ENCODE results near the gene LTF.
"Not testable (repeated sequence)": the region's sequence is repeated elsewhere in the genome, so short reads cannot be mapped to it uniquely, and the experiment has no call there.

The LTF gene

DNA sequence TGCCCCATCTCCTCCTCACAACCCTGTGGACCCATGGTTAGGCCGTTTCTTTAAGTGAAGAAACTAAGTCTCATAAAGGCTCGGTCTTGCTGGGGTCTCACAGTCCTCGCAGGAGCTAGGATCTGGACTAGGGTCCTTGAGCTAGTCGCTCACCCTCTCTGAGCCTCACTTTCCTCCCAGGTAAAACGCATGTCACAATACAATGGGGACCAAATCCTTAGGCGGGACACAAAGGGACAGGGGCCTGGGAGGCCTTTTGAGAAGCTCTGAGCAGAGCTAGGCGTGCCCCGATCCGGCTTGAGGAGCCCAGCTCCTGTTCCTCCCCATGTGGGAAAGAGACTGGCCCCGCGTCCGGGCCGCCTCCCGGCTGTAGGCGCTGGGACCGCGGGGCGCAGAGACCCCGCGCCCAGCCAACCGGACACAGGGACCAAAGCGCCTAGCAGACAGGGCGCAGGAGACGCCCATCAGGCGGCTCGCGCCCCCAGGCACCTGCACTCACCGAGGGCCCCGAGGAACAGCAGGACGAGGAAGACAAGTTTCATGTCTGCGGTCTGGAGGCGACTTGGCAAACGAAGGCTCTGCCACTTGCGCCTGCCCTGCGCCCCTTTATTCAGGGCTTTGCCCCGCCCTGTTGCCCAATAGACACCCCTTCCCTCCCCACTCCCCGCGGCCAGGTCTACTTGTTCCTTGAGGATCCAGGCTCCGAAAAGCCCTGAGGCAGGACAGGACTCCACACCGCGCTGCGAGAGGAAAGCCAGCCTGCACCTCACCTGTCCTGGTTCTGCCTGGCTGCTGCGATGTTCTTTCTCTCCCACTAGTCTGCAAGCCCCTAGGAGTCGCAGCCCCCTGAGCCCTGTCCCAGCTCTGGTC, at the start of gene LTF:
TSS of gene LTF (minus strand) at position 580 of the 870 bp plus-strand sequence. CDS start at position 542, 38 bp downstream.
- DNase-seq = no peak

DNA sequence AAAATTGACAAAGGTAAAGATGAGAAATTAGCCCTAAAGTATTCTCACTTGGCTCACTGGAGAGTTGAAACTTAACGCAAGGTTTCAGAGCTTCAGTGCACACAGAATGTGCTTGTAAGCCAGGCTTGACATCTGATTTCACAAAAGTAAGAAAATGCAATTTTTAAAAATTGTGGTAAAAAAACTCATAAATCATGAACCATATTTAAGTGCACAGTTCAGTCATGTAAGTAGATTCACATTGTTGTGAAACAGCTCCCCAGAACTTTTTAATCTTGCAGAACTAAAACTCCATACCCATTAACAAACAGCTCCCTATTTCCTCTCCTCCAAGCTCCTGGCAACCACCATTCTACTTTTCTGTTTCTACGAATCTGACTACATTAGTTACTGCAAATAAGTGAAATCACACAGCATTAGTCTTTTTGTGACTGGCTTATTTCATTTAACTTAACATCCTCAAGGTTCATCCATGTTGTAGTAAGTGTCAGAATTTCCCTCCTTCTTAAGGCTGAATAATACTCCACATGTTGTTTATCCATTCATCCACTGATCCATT, 47.6 kb upstream of the LTF start:
- no peak for DNase-seq

DNA sequence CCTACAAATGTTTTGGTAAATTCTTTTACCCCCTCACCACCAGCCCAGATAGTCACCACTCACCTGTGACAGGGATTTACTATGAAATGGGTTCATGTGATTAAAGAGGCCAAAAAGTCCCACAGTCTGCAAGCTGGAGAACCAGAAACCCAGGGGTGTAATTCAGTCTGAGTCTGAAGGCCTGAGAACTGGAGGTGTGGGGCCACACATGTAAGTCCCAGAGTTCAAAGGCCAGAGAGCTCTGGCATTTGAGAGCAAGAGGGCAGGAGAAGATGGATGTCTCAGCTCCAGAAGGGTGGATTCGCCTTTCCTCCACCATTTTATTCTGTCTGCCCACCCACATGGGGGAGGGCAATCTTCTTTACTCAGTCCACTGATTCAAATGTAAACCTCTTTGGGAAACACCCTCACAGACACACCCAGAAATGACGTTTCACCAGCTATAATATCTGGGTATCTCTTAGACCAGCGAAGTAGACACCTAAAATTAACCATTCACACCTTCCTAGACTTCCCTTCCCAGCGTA, 45.0 kb upstream of the LTF start:
- DNase-seq = no peak

DNA sequence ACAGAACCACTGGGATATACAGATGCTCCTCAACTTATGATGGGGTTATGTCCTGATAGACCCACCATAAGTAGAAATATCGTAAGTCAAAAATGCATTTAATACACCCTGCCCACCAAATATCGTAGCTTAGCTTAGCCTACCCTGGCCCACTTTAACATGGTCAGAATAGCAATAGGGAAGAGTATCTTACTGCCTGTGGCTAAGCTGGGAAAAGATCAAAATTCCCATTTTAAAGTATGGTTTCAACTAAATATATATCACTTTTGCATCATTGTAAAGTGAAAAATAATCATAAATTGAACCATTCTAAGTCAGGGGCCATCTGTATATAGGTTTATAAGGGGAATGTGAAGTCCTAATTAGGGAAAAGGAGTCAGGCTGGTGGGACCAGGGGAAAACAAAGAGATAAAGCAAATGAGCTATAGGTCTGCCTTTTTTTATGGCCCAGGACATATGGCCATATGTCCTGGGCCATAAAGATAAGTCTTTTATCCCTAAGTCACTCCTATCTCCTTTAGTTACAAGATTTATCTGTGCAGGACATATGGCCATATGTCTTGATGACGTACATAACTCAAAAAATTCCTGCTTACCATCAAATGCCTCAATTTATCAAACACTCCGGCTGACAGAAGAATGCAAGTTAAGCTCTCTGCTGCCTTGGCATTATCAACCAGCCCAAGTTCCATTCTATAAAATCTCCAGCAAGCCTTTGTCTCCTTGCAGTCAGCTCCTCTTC, 44.3 kb upstream of the LTF start:
- no peak for DNase-seq

DNA sequence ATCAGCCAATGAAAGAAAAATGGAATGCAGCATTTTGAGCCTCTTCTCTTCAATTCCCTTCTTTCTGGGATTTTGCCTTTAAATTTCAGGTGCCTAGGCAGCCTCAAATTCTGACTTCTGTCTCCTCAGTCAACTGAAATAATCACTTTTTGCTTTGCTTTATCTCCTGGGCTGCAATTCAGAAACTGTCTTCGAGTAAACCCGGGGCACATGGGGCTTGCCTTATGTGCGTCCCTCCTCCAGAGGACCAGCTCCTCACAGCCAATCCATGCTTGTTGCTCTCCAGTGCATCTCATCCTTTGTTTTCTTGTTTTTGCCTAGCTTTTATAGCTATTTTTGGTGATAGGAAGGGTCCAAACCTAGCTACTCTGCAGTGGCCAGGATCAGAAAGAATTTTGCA, 41.8 kb upstream of the LTF start:
- DNase-seq = no peak

DNA sequence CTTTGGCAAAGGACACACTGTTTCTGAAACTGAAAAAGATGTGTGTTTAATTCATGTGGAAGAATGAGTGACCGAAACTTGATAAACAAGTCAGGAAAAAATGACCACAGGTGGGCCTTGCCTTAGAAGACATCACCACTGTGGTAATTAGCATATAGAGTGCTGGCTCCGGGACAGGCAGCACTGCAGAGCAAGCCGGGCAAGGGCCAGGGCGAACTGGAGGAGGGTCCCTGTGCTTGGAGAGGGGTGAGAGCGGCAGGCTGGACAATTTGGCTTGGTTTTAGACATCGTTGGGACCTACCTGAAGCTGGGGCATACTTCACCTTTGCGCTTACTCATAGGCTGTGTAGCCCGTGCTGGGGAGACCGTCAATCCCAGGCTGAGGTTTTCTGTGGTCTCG, 41.2 kb upstream of the LTF start:
- no peak for DNase-seq

DNA sequence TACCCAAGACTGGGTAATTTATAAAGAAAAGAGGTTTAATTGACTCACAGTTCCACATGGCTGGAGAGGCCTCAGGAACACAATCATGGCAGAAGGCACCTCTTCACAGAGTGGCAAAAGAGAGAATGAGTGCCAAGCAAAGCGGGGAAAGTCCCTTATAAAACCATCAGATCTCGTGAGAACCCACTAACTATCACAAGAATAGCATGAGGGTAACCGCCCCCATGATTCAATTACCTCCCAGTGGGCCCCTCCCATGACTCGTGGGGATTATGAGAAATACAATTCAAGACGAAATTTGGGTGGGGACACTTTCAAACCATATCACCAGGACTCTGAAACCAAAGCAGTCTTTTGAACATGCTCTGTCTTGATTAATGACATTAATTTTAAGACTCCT, 40.1 kb upstream of the LTF start:
- no peak for DNase-seq

DNA sequence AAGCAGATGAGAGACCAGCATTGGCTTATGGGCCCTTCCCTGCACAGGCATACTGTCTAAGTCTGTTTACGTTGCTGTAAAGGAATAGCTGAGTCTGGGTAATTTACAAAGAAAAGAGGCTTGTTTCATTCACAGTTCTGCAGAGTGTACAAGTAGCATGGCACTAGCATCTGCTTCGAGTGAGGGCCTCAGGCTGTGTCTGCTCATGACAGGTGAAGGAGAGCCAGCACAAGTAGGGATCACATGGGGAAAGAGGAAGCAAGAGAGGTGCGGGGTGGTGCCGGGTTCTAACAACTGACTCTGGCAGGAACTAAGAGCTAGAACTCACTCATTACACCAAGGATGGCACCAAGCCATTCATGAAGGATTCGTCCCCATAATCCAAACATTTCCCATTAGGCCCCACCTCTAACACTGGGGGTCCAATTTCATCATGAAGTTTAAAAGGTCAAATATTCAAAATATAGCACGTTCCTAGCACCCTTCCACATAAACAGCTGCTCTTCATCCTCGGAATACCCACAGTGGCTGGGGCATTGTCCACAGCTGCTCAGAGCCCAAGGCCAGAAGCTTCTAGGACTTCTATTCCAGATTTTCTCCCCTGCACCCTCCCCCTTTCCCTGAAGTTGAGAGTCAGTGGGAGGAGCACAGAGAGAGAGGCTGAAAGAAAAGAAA, 38.6 kb upstream of the LTF start:
- no peak for DNase-seq

DNA sequence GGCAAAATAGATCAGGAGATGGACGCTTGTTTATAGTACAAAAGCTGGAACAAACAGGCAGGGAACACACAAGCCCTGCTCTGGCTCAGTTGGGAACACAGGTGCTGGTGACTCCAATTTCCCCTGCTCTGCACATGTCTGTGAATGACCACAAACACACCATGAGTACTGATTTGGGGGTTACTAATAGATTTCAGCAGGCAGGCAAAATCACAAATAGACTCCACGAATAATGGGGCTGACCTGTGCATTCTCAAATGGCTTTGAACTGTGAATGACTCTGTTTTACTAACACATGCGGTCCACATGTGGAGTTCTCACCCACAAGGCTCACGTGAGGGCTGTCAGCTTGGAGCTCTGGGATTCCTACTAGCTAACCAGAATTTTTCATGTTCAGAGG, 37.0 kb upstream of the LTF start:
- DNase-seq = no peak

DNA sequence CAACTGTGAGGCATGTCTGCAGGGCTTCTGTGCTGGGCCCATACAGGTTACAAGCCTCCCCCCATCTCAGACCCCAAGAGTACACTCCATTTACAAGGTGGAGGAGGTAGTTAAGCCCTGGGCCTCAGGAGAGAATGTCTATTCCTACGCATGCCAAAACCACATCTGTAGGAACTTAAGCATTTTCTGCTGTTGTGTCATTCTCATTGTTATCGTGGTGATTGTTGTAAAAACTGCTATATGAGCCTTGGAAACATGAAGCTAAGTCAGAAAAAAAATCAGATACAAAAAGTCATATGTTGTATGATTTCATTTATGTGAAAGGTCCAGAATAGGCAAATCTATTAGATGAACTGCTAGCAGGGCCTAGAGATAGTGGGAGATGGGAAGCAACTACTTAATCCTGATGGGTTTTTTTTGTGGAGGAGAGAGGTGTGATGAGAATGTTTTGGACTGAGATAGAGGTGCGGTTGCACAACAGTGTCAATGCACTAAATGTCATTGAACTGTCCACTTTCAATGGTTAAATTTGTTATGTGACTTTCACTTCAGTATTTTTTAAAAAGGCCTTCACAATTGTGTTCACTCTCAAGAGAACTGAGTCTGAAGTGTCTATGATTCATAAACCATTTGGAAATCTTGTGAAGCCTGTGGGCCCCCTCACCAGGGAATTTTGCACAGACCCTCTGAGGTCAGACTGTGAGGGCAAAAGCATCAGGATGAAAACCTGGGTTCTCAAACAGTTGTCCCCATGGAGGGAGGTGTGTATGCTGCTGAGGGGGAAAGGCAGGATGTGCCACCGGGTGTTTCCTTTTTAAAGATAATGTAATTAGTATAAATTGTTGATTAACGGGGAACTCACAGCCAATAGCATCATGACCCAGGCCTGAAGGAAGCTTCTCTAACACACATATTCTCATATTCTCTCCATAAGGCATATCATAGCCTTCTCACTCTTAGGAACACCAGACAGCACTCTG, 36.2 kb upstream of the LTF start:
- no peak for DNase-seq

DNA sequence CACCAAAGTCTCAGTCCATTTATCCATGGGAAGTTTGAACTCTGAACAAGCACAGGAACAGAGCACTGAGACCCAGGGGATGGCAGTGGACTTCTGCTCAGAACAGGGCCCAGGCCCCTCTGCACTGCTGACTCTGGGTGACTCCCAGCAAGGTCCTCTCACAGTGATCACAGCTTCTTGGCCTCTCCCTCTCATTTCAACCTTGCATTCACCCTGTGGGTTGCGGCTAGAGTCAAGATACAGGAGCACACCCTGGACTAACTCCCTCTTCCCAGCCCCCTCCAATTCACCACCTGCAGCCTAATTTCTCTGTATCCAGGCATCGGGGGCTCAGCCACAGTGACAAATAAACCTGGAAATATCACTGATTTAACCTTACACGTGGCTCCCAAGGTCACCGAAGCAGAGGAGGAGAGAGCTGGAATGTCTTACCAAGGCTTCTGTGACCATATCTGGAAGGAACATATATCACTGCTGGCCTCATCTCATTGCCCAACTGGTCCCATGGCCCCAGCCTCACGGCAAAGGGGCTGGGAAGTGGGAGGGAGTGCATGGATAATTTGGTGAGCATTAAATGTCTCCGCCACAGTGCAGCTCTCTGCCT, 34.3 kb upstream of the LTF start:
- no peak for DNase-seq

DNA sequence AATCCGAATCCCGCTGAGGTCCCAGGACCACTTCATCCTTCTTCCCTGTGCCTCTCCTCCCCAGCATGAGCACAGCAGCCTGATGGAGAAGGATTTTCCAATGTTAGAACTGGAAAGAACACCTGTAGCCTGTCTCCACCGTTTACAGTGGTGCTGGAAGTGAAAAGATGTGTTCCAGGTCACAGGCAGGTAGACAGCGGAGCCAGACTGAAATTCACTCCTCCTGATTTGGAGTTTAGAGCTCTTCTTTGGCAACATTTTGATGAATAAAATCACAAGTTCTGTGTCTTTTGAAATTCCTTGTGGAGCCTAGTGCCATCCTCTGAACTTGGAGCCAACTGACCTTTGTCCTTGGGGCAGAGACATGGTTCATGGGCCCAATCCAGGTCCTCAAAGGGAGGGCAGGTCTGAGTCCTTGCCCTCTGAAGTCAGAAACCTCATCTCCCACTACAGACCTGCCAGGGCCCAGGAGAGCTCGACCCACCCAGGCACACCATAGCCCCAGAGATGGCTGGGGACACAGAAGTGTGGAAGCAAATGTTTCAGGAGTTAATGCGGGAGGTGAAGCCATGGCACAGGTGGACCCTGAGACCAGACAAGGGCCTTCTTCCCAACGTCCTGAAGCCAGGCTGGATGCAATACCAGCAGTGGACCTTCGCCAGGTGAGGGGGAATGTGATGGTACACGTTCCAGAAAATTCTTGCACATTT, 33.0 kb upstream of the LTF start, which contains the start of gene RTP3:
TSS of gene RTP3 (plus strand) at position 421 of the 710 bp plus-strand sequence. CDS start at position 508, 87 bp downstream.
- DNase-seq = no peak

DNA sequence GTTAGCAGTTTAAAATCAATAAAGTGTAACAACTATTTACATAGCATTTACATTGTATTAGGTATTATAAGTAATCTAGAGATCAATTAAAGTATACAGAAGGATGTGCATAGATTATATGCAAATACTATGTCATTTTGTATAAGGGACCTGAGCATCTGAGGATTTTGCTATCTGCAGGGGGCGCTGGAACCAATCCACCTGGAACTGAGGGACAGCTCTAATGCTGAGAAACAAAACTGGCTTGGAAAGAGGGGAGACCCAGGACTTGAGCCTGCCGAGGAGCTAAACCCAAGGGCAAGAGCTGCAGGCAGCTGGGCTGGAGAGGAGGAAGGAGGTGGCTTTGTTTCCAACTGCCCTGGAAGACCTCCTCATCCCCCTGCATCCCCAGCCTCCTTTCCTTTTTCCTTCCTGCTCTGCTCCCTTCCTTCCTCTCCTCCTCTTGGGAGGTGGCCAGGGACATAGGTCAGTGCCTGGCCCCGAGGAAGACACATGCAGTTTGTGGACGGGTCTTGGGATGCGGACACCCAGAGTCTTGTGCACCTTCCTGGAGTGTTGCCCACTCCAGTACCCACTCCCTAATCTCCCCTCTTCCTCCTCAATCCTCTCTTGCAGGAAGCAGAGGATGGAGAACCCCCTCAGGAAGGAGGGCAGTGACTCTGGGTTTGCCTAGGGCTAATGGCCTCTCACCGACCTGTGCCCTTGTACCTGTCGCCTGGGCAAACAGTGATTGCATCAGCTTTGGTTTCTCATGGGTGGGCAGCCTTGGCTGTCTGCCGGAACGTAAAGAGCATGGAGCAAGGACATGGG, 32.2 kb upstream of the LTF start:
- no peak for DNase-seq

DNA sequence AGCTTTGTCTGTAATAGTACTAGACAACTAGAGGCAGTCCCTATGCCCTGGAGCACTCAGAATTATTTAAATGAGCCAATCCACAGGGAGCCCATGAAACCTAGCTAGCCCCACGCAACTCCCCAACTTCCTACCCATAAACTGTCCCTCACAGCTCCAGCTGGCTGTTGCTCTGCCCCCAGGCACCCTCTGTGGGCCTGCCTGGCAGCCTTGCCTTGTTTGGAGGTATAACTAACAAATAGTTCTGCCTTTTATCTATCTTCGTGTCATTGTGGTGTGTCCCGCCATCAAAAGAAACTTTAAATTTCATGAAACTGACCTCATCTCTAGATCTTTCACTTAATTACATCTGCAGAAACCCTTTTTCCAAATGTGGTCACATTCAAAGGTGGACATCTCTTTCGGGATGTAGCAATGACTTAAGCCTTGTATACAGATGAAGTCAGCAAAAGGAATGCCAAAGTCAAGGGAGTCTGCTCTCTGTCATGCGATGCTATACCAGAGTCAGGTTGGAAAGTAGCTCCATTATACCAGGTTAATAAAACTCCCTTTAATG, 31.3 kb upstream of the LTF start:
- no peak for DNase-seq

DNA sequence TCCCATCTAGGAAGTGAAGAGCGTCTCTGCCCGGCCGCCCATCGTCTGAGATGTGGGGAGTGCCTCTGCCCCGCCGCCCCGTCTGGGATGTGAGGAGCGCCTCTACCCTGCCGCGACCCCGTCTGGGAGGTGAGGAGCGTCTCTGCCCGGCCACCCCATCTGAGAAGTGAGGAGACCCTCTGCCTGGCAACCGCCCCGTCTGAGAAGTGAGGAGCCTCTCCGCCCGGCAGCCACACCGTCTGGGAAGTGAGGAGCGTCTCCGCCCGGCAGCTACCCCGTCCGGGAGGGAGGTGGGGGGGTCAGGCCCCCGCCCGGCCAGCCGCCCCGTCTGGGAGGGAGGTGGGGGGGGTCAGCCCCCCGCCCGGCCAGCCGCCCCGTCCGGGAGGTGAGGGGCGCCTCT, 29.8 kb upstream of the LTF start:
- DNase-seq = not testable (repeated sequence)

DNA sequence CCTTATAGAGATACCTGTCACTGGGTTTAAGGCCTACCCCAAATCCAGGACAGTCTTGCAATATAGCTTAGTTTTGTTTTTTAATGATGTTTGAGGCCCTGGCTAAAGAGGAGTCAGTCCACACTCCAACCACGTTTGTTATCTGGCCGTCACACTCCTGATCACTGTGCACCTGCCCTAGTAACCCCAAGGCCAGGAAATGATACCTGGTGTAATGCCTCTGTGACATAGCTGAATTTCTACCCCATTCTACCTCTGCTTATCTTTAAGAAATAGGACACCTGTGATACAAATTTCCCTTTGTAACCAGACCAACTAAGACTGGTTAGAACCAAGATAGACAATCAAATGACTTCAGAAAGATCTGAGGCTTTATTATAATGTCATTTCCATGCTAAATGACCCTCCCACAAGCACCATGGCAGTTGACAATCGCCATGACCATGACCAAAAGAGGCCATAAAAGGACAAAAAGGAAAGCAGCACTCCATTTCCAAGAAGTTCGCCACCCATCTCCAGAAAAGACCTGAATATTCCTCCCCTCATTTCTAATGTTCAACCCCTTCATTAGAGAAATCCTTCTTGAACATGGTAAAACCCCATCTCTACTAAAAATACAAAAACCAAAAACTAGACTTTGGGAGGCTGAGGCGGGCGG, 28.3 kb upstream of the LTF start:
- DNase-seq = no peak

DNA sequence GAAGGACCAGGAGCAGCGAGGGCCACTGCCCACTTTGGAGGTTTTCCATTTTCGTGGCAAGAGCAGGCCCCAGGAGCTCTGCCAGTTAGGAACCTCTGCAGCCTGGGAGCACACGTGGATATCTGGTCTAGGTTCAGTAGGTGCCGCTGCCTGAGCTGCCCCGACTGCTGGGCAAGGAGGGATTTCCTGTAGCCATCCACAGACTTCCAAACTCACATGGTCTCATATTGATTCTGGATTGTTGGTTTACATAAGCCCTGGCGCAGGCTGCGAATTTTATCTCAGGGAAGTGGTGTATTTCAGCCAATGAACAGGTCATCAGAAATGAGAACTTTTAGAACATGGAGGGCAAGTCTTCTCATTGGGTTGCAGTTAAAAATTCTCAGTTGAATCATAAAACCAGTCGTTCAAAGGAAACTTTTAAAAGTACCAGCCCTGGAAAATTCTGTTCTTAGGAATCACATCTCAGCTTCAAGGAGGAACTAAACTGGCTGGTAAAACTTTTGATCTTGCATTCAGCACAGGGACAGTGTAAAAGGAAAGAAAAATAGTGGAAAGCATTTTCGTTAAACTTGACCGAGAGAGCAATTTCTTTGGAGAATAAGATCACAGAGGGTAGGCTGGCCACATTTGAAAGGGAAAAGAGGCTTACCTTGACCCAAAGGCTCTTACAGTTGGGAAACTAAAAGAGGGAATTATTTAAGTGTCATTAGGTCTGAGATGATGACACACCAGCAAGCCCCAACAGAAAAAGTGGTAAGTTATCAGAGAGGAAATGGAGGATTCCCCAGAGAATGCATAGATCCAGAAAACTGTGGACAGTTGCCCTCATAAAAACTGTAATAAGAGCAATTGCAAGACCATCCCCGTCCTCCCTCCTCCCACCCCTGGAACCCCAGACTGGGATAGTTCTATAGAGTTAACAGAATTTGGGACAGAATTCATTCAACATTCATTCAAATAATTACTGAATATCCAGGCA, 26.7 kb upstream of the LTF start:
- no peak for DNase-seq

Data from NCI-H2171 treated with DMSO at 0.1 percent for 48 hours (cell line).